OCI-LY7 (cell line): ENCODE data around the gene INTS3. TPM values are rescaled to one million over a fixed set of nuclear protein-coding genes. Genes with fewer than 3 reads are reported as not detected.

Source experiments
- BruUV-seq: library from RNA; stranded (reverse); fragments of 400-500 nt; replicated peaks from 2 replicates; lab custom pipeline; 2021; lab: Mats Ljungman, UMichigan
- CTCF ChIA-PET: fragments of 300-600 bp; sonication (Branson Sonifier 250); formaldehyde crosslinking; loops from one replicate; lab custom pipeline; 2022; ENCODE audit warnings: antibody characterized with exemption; ENCODE audit not compliant: unreplicated experiment; lab: Charles Lee
- POLR2A ChIA-PET: fragments of 300-600 bp; sonication (Branson Sonifier 250); formaldehyde crosslinking; loops from one replicate; lab custom pipeline; 2022; ENCODE audit warnings: antibody characterized with exemption; lab: Charles Lee
- DNase-seq: peaks from one replicate; pipeline ENCODE4 v3.0.0-alpha.2; 2015; ENCODE audit warnings: low spot score
- H2AFZ ChIP-seq: fragments of 200-600 bp; sonication (generic), shearing (Covaris generic); 2 replicates; pipeline ENCODE4 v1.6.1; 2014; ENCODE audit warnings: mild to moderate bottlenecking, antibody characterized with exemption, low read length, moderate library complexity
- H3K27ac ChIP-seq: fragments of 200-600 bp; sonication (generic); 2 replicates; pipeline ENCODE4 v1.5.1; 2014; ENCODE audit warnings: mixed run types, low read depth, mild to moderate bottlenecking, moderate library complexity, low read length, inconsistent platforms; ENCODE audit not compliant: poor library complexity, severe bottlenecking
- H3K36me3 ChIP-seq: fragments of 200-600 bp; sonication (generic); 2 replicates; pipeline ENCODE4 v1.6.1; 2014; ENCODE audit warnings: mild to moderate bottlenecking, antibody characterized with exemption, low read length, moderate library complexity, mixed read lengths; ENCODE audit not compliant: insufficient read depth
- H3K4me1 ChIP-seq: fragments of 200-600 bp; sonication (generic); 2 replicates; pipeline ENCODE4 v1.5.1; 2014; ENCODE audit warnings: mild to moderate bottlenecking, low read length; ENCODE audit not compliant: insufficient read depth, poor library complexity, severe bottlenecking
- H3K4me2 ChIP-seq: fragments of 200-600 bp; sonication (generic); 2 replicates; pipeline ENCODE4 v1.6.1; 2014; ENCODE audit warnings: mild to moderate bottlenecking, low read length
- H3K4me3 ChIP-seq: fragments of 200-600 bp; sonication (generic); 2 replicates; pipeline ENCODE4 v1.5.1; 2014; ENCODE audit warnings: mild to moderate bottlenecking, low read depth, low read length; ENCODE audit not compliant: poor library complexity, severe bottlenecking
- H3K79me2 ChIP-seq: fragments of 200-600 bp; sonication (generic); 2 replicates; pipeline ENCODE4 v1.6.1; 2016; ENCODE audit warnings: low read depth, mild to moderate bottlenecking, low read length, moderate library complexity, mixed read lengths; ENCODE audit not compliant: insufficient read depth
- H3K9me2 ChIP-seq: fragments of 200-600 bp; sonication (generic); 2 replicates; pipeline ENCODE4 v1.6.1; 2016; ENCODE audit warnings: mild to moderate bottlenecking, low read length, mixed read lengths; ENCODE audit not compliant: insufficient read depth
- H3K9me3 ChIP-seq: fragments of 200-600 bp; sonication (generic); 2 replicates; pipeline ENCODE4 v1.6.1; 2014; ENCODE audit warnings: mild to moderate bottlenecking, mixed run types, low read length, mixed read lengths
- H4K20me1 ChIP-seq: fragments of 200-600 bp; sonication (generic); 2 replicates; pipeline ENCODE4 v1.6.1; 2014; ENCODE audit warnings: mild to moderate bottlenecking, antibody characterized with exemption, low read length, moderate library complexity, mixed read lengths; ENCODE audit not compliant: insufficient read depth
- EZH2phosphoT487 ChIP-seq: fragments of 200-600 bp; sonication (generic); IDR thresholded peaks from 2 replicates; pipeline ENCODE4 v1.6.1; 2018; ENCODE audit warnings: low read depth, borderline replicate concordance, mild to moderate bottlenecking, mixed run types, antibody characterized with exemption, low read length, moderate library complexity, mixed read lengths
- intact Hi-C: fragments of 100-400 bp; cut with micrococcal nuclease; formaldehyde crosslinking; loops from one replicate; pipeline ENCODE4 v1.10.0; 2022; ENCODE audit not compliant: unreplicated experiment
- total RNA-seq, 2 experiments: library from RNA; depleted of rRNA in 1 of 2; stranded (reverse); fragments of >200 nt in 1 of 2; shearing (Covaris generic) in 1 of 2; gene quantifications; 2 replicates each; pipeline ENCODE4 v1.2.3, GENCODE V29; 2014 to 2022
- TF ChIP-seq, protein P1 (sequence below): fragments of 200-600 bp; sonication (generic); conservative IDR thresholded peaks from 2 replicates; pipeline ENCODE4 v1.5.1; 2014; ENCODE audit warnings: mild to moderate bottlenecking, antibody characterized with exemption, low read length, moderate library complexity, mixed read lengths

Gene INTS3
- total RNA-seq, 2 experiments from 2014 or later, result 33.5 to 67.3 TPM

GRCh38 chr1:153796786-153797659 lies 69.2 kb downstream of the INTS3 start:
- H2AFZ ChIP-seq, result no peak overlapping the region
- H3K9me2 ChIP-seq, result no peaks in the 10 kb centered on the region
- H3K79me2 ChIP-seq, result no peaks in the 10 kb centered on the region
- H3K9me3 ChIP-seq, result no peaks in the 10 kb centered on the region
- no peaks in the 10 kb centered on the region for H3K36me3 ChIP-seq
- peak; percentile 88 for DNase-seq
- BruUV-seq, result no TSS peak
- H4K20me1 ChIP-seq, result no peaks in the 10 kb centered on the region
- H3K4me1 ChIP-seq, result peaks cover 5% of the 10 kb centered on the region
- POLR2A ChIA-PET, result interaction anchor here (1.2 kb wide), 1 partner anchor 191 kb away, joined by 3 read pairs; no protein-coding TSS in a partner anchor
- no peak overlapping the region for H3K27ac ChIP-seq
- intact Hi-C loops, result loop anchor here (1.0 to 2.0 kb wide), 3 partner anchors 126 to 189 kb away; partner anchors contain the start of genes DENND4B, GATAD2B and RAB13
- H3K4me2 ChIP-seq, result no peak overlapping the region
- CTCF ChIA-PET, result interaction anchor here (1.0 kb wide), 1 partner anchor 190 kb away, joined by 5 read pairs; no protein-coding TSS in a partner anchor
- H3K4me3 ChIP-seq, result no peak overlapping the region
- TF ChIP-seq, protein P1, sequence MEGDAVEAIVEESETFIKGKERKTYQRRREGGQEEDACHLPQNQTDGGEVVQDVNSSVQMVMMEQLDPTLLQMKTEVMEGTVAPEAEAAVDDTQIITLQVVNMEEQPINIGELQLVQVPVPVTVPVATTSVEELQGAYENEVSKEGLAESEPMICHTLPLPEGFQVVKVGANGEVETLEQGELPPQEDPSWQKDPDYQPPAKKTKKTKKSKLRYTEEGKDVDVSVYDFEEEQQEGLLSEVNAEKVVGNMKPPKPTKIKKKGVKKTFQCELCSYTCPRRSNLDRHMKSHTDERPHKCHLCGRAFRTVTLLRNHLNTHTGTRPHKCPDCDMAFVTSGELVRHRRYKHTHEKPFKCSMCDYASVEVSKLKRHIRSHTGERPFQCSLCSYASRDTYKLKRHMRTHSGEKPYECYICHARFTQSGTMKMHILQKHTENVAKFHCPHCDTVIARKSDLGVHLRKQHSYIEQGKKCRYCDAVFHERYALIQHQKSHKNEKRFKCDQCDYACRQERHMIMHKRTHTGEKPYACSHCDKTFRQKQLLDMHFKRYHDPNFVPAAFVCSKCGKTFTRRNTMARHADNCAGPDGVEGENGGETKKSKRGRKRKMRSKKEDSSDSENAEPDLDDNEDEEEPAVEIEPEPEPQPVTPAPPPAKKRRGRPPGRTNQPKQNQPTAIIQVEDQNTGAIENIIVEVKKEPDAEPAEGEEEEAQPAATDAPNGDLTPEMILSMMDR, result peak; percentile 83
- TF ChIP-seq EZH2phosphoT487, result no peak

DNA sequence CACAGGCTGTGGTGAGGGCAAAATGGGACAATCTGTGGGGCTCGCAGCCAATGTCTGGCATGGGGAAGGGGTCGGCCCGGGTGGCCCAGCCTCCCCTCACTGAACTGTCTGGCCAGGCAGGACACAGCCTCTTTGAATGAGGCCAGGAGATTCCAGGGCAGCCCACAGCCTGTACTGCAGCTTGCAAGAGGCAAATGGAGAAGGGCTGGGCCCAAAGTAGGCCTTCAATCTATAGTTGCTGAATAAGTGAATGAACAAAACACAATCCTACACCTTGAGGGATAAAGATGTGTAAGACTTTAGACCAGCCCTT lies 70.6 kb downstream of the INTS3 start:
- BruUV-seq, result no TSS peak
- H4K20me1 ChIP-seq, result no peaks in the 10 kb centered on the region
- H3K4me1 ChIP-seq, result peaks cover 4% of the 10 kb centered on the region
- H3K4me2 ChIP-seq, result no peak overlapping the region
- no peaks in the 10 kb centered on the region for H3K79me2 ChIP-seq
- H3K4me3 ChIP-seq, result no peak overlapping the region
- intact Hi-C loops, result no loop called here
- DNase-seq, result no peak
- H2AFZ ChIP-seq, result no peak overlapping the region
- no peaks in the 10 kb centered on the region for H3K9me2 ChIP-seq
- POLR2A ChIA-PET, result interaction anchor here (0.5 to 1.0 kb wide), 2 partner anchors 9 to 193 kb away, joined by 3 to 4 read pairs; no protein-coding TSS in a partner anchor
- H3K27ac ChIP-seq, result peak overlapping the region; percentile 16
- peaks cover 7% of the 10 kb centered on the region; the same call in 1 of the 2 replicates for H3K36me3 ChIP-seq
- CTCF ChIA-PET, result interaction anchor here (1.2 kb wide), 1 partner anchor 188 kb away, joined by 3 read pairs; the partner anchor contains the start of gene RAB13
- no peaks in the 10 kb centered on the region for H3K9me3 ChIP-seq
- TF ChIP-seq EZH2phosphoT487, result no peak
- TF ChIP-seq, protein P1, result no peak
